Progenitor cell of endocrine pancreas (in vitro differentiated cells): ENCODE data around the gene SIM1. TPM values are rescaled to one million over a fixed set of nuclear protein-coding genes. Genes with fewer than 3 reads are reported as not detected.

Experiments
- DNase-seq: peaks from one replicate; pipeline ENCODE4 v3.0.0; 2021; ENCODE audit warnings: low spot score; ENCODE audit not compliant: unreplicated experiment
- H3K27ac Mint-ChIP-seq: 2 replicates; pipeline ENCODE4 v1.8.0; 2021; ENCODE audit warnings: mild to moderate bottlenecking, moderate library complexity, mixed read lengths
- H3K27me3 Mint-ChIP-seq: 2 replicates; pipeline ENCODE4 v1.8.0; 2021; ENCODE audit warnings: mixed read lengths
- H3K36me3 Mint-ChIP-seq: 2 replicates; pipeline ENCODE4 v1.8.0; 2022; ENCODE audit warnings: mixed read lengths; ENCODE audit not compliant: insufficient read depth
- H3K4me1 Mint-ChIP-seq: 2 replicates; pipeline ENCODE4 v1.8.0; 2021; ENCODE audit warnings: low read depth, mixed read lengths
- H3K4me3 Mint-ChIP-seq: 2 replicates; pipeline ENCODE4 v1.8.0; 2021; ENCODE audit warnings: low read depth, mild to moderate bottlenecking, moderate library complexity, mixed read lengths
- H3K9me3 Mint-ChIP-seq: 2 replicates; pipeline ENCODE4 v1.8.0; 2021; ENCODE audit warnings: low read depth, mixed read lengths
- CTCF ChIP-seq: fragments of 200-600 bp; sonication (generic); IDR thresholded peaks from one replicate; pipeline ENCODE4 v1.5.0; 2021; ENCODE audit warnings: antibody characterized with exemption, mild to moderate bottlenecking; ENCODE audit not compliant: unreplicated experiment
- total RNA-seq: library from RNA; stranded (reverse); gene quantifications from 2 replicates; pipeline ENCODE4 v1.2.1, GENCODE V29; 2021

SIM1 gene
- total RNA-seq, 1 donor from 2014 or later = 6.9 TPM

DNA sequence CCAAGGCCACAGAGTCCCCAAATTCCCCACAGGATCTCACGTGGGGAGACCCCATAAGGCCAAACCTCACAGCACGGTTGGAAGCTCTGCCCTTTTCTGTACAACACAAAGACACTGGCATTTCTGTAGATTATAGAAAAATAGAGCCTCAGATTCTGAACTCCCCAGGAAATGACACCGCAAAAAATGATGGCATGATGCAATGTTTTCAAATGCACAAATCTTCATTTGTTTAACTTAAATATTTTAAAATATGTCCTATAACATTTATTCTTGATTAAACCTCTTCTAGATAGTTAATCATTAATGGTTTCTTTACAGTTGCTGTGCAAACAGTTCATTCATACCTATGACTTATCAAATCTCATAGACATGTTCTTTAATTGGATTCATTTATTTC, 33.8 kb downstream of the SIM1 start:
- H3K27me3 Mint-ChIP-seq = peaks cover 6% of the 10 kb centered on the region
- H3K4me3 Mint-ChIP-seq = no peak overlapping the region
- TF ChIP-seq CTCF = no peak
- H3K9me3 Mint-ChIP-seq = no peaks in the 10 kb centered on the region
- peaks cover 36% of the 10 kb centered on the region for H3K4me1 Mint-ChIP-seq
- no peaks in the 10 kb centered on the region for H3K36me3 Mint-ChIP-seq
- no peak for DNase-seq
- no peak overlapping the region for H3K27ac Mint-ChIP-seq

- Mint-ChIP-seq H3K9me3 (no peaks in the 10 kb centered on the region), H3K27ac (no peak overlapping the region), H3K36me3 (no peaks in the 10 kb centered on the region), H3K4me3 (no peak overlapping the region), H3K27me3 (peaks cover 2% of the 10 kb centered on the region), H3K4me1 (peaks cover 23% of the 10 kb centered on the region)
- no peak for DNase-seq
- no peak for TF ChIP-seq CTCF
Measured at GRCh38 chr6:100427452-100427851, 37.3 kb downstream of the SIM1 start.

DNA sequence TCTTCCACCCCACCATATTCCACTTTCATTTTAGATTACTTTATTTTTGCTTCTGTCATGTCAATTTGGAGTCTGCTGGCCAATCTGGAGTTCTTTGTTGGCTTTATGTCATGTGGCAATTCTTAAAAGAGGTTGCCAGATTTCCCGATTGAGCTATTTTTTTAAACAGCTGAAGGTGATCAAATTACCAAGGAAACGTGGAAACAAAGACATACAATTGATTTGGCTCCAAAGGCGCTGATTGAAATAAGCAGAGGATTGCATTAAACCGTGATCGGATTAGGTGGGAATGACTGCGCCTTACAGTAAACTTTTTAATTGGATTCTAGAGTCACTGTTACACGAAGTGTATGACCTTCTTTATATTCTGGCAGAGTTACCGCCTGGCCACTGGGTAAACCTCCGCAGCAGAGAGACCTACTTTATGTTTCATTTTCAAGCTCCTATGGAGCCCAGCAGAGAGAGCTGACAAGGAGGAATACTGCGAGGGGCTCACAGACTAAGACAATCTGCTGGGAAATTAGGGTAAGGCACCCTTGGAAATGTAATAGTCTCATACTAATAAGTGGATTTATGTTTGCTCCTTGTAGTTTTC, 37.9 kb downstream of the SIM1 start:
- Mint-ChIP-seq H3K27me3 (peaks cover 2% of the 10 kb centered on the region), H3K27ac (no peak overlapping the region), H3K9me3 (no peaks in the 10 kb centered on the region), H3K4me1 (peaks cover 18% of the 10 kb centered on the region), H3K36me3 (no peaks in the 10 kb centered on the region), H3K4me3 (no peak overlapping the region)
- no peak for DNase-seq
- TF ChIP-seq CTCF = no peak

- DNase-seq = no peak
- TF ChIP-seq CTCF = no peak
- Mint-ChIP-seq H3K27me3 (peaks cover 2% of the 10 kb centered on the region), H3K4me3 (no peak overlapping the region), H3K4me1 (peaks cover 15% of the 10 kb centered on the region), H3K9me3 (no peaks in the 10 kb centered on the region), H3K36me3 (no peaks in the 10 kb centered on the region), H3K27ac (no peak overlapping the region)
Measured at GRCh38 chr6:100426241-100426640, 38.5 kb downstream of the SIM1 start.

- DNase-seq = no peak
- H3K27me3 Mint-ChIP-seq = peaks cover 2% of the 10 kb centered on the region
- H3K27ac Mint-ChIP-seq = no peak overlapping the region
- no peaks in the 10 kb centered on the region for H3K9me3 Mint-ChIP-seq
- H3K36me3 Mint-ChIP-seq = no peaks in the 10 kb centered on the region
- no peak for TF ChIP-seq CTCF
- H3K4me1 Mint-ChIP-seq = peaks cover 9% of the 10 kb centered on the region
- no peak overlapping the region for H3K4me3 Mint-ChIP-seq
Measured at GRCh38 chr6:100420711-100421110, 44.0 kb downstream of the SIM1 start.
